Esophagus (tissue), 2 donors: ENCODE results near the gene EEA1. TPM values are rescaled to one million over a fixed set of nuclear protein-coding genes. Genes with fewer than 3 reads are reported as not detected.

Experiments used
- polyA plus RNA-seq, 2 donors: library from polyadenylated mRNA; stranded (reverse); fragments of 200-250 nt; gene quantifications; one replicate each; pipeline ENCODE4 v1.2.3, GENCODE V29; 2013
- donor health status: healthy with polysubstance abuse.
- donor health status: Bipolar disorder and iron deficiency.

Gene EEA1
- polyA plus RNA-seq, 2 donors: 5.6 to 6.3 TPM

Other genes with a start within 250 kb of the EEA1 start
- under 1 TPM in 1 of 2 donors, not detected in 1; 0.01 TPM for gene PLEKHG7, start 226.3 kb downstream of the EEA1 start, polyA plus RNA-seq